ENCODE results near the gene SNTG2.
"Not testable (repeated sequence)": the region's sequence is repeated elsewhere in the genome, so short reads cannot be mapped to it uniquely, and the experiment has no call there.

Gene SNTG2

DNA sequence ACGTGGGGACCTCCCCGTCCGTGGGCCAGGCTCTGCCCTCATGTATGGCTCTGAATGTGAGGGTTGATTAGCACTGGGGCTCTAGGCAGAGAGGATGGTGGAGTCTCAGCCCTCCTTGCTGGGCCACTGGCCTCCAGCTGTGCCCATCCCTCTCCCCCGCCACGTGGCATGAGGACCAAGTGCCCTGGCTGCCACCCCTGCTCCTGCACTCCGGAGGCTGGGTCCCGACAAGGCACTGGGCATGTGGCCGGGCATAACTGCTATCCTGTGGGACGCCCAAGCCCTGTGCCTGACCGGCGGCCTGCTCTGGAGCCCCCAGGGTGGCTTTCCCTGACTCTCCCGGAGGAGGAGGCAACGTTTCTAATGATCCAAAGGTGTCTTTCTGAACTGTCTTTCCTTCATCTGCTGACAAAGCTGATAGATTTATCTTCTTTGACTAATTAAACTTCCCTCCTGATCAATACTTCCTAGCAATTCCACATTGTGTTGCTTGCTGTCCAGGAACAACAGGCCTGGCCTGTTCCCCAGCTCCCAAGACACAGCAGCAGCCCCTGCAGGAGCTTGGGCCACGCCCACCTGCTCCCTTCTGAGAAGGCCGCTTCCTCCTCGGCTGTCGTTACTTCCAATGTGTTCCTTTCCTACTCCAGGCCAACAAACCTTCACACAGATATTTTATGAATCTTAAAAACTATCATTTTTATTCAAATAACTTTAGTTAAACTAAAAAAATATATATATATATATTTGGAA lies 132.0 kb downstream of the SNTG2 start:
- TF ChIP-seq, protein P1, sequence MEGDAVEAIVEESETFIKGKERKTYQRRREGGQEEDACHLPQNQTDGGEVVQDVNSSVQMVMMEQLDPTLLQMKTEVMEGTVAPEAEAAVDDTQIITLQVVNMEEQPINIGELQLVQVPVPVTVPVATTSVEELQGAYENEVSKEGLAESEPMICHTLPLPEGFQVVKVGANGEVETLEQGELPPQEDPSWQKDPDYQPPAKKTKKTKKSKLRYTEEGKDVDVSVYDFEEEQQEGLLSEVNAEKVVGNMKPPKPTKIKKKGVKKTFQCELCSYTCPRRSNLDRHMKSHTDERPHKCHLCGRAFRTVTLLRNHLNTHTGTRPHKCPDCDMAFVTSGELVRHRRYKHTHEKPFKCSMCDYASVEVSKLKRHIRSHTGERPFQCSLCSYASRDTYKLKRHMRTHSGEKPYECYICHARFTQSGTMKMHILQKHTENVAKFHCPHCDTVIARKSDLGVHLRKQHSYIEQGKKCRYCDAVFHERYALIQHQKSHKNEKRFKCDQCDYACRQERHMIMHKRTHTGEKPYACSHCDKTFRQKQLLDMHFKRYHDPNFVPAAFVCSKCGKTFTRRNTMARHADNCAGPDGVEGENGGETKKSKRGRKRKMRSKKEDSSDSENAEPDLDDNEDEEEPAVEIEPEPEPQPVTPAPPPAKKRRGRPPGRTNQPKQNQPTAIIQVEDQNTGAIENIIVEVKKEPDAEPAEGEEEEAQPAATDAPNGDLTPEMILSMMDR (conservative IDR thresholded peaks at IDR 0.05; ENCODE audit: low read depth, low read length), result no peak
- no peak overlapping the region for H3K4me3 ChIP-seq (ENCODE audit: low read length)
- no peak for DNase-seq (ENCODE audit: low read depth)

DNA sequence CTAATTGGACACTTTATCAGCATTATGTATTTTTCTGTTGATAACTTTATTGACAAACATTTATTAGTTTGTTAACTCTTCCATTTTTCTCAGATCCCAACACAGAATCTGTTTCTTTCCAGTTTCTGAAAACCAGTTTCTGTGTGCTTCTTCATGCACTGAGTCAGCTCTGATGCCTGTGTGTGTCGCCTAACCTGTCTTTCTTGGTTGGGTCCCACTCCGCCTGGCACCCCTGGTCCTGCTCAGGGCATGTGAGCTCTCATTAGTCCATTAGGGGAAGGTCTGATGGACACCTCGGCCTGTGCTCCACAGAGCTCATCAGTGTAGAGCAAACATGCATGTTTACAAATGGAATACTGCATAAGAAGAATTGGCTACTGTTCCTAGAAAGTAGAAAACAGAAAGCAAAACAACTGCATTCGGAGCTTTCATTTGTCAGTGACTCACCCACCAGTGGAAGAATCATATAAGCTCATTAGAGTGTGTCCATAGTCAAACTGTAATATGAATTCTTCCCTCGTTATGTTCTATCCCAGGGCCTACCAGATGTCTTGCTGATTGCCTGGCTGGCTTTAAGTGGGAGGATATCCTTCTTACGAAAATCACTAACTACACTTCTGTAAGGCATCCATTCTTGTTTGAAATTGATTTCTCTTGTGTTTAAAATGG lies 137.7 kb downstream of the SNTG2 start:
- no peak for DNase-seq (ENCODE audit: low read depth)
- TF ChIP-seq, protein P1 (conservative IDR thresholded peaks at IDR 0.05; ENCODE audit: low read depth, low read length), result no peak
- H3K4me3 ChIP-seq (ENCODE audit: low read length), result no peak overlapping the region

DNA sequence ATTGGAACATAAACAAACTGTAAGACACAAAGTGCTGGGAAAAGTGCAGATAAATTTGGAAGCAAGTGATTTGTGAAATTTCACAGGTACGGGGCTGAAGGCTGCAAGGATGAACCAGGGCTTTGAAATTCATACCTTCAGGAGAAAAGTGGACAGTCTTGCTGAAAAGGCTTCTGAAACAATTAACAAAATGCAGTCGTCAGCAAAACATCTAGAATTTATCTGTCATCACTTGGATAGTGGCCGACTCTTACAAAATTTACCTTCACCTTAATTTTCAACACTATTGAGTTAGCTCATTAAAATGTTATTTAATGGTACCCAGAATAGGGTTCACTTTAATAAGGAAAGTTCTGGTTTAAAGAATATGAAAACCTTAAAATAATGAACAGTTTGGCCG lies 138.3 kb downstream of the SNTG2 start:
- no peak overlapping the region for H3K4me3 ChIP-seq (ENCODE audit: low read length)
- DNase-seq (ENCODE audit: low read depth), result no peak
- TF ChIP-seq, protein P1 (conservative IDR thresholded peaks at IDR 0.05; ENCODE audit: low read depth, low read length), result no peak

DNA sequence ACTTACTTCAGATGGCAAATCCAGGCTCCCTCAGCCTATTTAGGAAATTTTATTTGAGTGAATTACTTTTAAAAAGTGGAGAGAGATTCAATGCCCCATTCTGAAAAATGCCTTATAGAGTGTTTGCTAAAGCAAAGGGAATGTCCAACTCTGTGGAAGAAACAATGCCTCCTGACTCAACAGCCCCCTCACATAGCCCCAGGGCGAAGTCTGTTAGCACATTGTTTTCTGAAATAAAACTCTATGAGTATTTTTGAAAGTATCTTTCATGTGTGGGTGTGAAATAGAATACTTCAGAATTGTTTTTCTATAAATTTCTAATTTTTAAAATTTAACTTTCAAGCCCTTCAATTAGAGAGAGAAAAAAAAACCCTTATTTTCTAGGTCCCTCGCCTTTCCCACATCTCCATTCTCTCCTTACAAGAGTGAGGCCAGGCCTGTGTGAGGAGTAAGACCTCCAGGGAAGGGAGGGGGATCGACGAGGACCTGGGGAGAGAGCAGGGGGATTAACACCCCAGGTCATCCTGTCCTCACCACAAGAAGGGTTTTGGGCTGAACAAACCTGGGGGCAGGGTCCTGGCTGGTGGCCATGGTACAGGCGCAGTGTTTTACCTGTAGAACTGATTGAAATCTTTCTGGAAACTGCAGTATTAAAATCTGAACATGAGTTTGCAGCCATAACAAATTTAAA lies 141.4 kb downstream of the SNTG2 start:
- DNase-seq (ENCODE audit: low read depth), result no peak
- TF ChIP-seq, protein P1 (conservative IDR thresholded peaks at IDR 0.05; ENCODE audit: low read depth, low read length), result no peak
- H3K4me3 ChIP-seq (ENCODE audit: low read length), result no peak overlapping the region

DNA sequence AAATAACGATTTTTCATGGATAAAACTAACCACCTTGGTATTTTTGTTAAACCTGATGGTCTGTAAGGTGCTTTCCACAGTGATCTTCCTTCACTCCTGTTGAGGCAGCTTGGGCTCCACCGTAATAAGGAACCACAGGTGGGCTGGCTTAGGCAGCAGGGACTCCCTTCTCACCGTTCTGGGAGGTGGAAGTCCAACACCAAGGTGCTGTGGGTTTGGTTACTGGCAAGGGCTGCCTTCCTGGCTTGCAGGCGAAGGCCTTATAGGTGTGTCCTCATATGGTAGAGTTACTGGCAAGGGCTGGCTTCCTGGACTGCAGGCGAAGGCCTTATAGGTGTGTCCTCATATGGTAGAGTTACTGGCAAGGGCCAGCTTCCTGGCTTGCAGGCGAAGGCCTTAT lies 143.0 kb downstream of the SNTG2 start:
- not testable (repeated sequence) for DNase-seq (ENCODE audit: low read depth); H3K4me3 ChIP-seq (ENCODE audit: low read length)

DNA sequence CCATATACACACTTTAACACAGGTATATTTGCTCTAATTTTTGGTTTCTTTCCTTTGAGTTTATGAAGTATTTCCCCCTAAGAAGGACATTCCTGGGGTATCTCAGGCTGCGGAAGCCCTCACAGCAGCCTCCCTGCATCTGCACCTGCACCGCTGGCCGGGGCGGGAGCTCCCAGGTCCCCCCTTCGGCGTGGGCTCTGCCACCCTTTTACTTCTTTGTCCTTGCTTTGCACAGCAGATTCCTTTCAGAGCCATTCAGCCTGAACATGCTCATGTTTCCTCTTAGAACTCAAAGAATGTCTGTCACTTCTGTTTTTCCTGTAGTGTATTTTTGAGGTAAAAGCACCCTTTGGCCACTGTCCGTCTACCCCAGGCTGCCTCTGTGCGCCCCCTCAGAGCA lies 146.5 kb downstream of the SNTG2 start:
- H3K4me3 ChIP-seq (ENCODE audit: low read length), result no peak overlapping the region
- DNase-seq (ENCODE audit: low read depth), result no peak
- TF ChIP-seq, protein P1 (conservative IDR thresholded peaks at IDR 0.05; ENCODE audit: low read depth, low read length), result no peak

DNA sequence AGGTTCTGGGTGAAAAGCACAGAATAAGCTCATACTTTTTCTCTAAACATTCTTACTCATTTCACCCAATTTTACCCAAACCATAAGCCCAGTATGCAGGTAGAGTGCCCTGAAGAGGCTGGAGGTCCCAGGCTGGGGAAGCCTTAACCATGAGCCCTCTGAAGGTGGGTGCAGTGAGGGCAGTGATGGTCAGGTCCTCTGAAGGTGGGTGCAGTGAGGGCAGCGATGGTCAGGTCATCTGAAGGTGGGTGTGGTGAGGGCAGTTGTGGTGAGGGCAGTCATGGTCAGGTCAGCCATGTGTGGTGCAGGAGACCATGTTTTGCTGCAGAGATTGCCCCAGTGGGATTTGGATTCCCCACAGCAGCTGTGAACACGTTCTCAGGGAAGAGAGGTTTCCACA lies 148.8 kb downstream of the SNTG2 start:
- DNase-seq (ENCODE audit: low read depth), result no peak
- no peak overlapping the region for H3K4me3 ChIP-seq (ENCODE audit: low read length)
- TF ChIP-seq, protein P1 (conservative IDR thresholded peaks at IDR 0.05; ENCODE audit: low read depth, low read length), result no peak

Data from retinal pigment epithelial cell (primary cell).